GM12874 (cell line): ENCODE measurements around the gene MICOS13.

Experiments used
- TF ChIP-seq, protein P1 (sequence below): IDR thresholded peaks from 2 replicates; pipeline ENCODE4 v1.5.1; 2011; ENCODE audit warnings: low read depth, mild to moderate bottlenecking, control low read depth, low read length, moderate library complexity; ENCODE audit not compliant: insufficient read depth

Gene MICOS13

DNA sequence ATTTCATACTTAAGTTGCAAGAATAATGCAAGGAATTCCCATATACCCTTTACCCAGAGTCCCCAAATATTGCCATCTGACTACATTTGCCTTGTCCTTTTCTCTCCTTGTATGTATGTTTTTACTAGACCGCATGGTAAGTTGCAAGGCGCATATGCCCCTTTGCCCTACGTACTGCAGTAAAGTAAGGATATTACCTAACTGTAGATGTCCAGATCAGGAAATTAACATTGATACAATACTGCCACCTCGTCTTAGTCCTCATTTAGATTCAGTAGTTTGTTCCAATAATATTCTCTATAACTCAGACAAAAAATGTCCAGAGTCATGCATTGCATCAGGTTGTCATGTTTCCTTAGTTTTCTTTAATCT is 48.1 kb downstream of the MICOS13 start:
- TF ChIP-seq, protein P1, sequence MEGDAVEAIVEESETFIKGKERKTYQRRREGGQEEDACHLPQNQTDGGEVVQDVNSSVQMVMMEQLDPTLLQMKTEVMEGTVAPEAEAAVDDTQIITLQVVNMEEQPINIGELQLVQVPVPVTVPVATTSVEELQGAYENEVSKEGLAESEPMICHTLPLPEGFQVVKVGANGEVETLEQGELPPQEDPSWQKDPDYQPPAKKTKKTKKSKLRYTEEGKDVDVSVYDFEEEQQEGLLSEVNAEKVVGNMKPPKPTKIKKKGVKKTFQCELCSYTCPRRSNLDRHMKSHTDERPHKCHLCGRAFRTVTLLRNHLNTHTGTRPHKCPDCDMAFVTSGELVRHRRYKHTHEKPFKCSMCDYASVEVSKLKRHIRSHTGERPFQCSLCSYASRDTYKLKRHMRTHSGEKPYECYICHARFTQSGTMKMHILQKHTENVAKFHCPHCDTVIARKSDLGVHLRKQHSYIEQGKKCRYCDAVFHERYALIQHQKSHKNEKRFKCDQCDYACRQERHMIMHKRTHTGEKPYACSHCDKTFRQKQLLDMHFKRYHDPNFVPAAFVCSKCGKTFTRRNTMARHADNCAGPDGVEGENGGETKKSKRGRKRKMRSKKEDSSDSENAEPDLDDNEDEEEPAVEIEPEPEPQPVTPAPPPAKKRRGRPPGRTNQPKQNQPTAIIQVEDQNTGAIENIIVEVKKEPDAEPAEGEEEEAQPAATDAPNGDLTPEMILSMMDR: no peak

DNA sequence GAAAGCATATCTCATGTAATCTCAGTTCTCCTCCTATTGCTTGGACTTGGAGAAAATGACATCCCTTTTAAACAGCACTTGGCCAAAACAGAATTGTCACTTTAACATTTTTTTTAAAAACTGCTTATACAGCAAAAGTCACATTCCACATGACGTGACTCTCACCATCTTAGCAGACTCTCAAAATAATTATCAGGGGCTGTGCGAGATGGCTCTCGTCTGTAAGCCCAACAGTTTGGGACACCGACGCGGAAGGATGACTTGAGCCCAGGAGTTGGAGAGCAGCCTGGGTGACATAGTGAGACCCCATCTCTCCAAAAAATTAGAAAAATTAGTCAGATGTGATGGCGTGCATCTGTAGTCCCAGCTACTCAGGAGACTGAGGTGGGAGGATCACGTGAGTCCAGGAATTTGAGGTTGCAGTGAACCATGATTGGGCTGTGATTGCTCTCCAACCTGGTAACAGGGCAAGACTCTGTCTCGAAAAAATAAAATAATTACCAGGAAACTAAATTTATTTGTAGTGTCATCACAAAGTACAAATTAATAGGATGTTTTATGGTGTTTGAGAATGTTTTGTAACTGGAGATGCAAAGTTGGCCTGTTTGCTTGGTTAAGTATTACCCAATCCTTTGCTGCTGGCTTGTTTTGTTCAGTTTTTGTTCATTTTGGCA is 48.6 kb downstream of the MICOS13 start:
- TF ChIP-seq, protein P1: no peak

DNA sequence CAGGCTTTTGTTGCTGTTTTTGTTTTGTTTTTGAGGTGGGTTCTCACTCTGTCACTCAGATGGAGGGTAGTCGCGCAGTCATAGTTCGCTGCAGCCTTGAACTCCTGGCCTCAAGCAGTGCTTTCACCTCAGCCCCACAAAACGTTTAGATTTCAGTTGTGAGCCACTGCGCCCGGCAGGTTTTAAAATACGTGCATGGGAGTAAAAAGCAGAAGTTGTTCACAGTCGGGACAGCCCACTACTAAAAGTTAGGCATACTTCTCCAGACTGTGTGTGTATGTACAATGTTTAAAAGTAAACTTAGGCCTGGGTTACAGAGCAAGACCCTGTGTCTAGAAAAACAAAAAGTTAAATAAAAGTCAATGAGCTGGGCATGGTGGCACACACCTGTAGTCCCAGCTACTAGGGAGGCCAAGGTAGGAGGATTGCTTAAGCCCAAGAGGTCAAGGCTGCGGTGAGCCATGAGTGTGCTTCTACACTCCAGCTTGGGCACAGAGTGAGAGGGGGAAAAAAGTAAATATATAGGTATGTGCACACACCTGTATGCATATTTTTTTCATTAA is 51.3 kb downstream of the MICOS13 start:
- TF ChIP-seq, protein P1: no peak

DNA sequence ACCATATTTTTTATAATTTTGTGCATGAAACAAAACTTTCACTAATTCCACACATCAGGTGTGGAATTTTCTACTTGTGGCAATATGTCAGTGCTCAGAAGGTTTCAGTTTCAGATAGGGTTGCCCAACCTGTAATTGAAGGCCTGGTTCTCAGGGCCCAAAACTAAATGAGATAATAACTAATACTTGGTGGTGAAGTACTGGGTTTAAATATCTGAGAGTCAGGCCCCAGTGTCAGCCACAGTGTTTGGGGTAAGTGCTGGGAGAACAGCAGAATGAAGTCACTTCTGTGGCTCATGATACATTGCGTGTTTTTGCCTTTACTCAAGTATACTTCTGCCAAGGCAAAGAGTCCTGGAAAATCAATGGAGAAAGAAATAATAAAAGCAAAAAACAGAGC is 51.9 kb downstream of the MICOS13 start:
- TF ChIP-seq, protein P1: no peak
